H9 (cell line): ENCODE data around the gene DHX36. TPM values are rescaled to one million over a fixed set of nuclear protein-coding genes. Genes with fewer than 3 reads are reported as not detected.

Source experiments
- DNase-seq: peaks from one replicate; pipeline ENCODE4 v3.0.0-alpha.2; 2017
- H2AFZ ChIP-seq: one replicate; pipeline ENCODE4 v1.6.1; 2013; ENCODE audit warnings: mild to moderate bottlenecking, low read length, control low read depth, moderate library complexity
- H2AK5ac ChIP-seq: 2 replicates; pipeline ENCODE4 v1.6.1; 2013; ENCODE audit warnings: low read length, control low read depth, mixed read lengths; ENCODE audit not compliant: insufficient read length
- H2BK120ac ChIP-seq: one replicate; pipeline ENCODE4 v1.6.1; 2013; ENCODE audit warnings: low read depth, mild to moderate bottlenecking, low read length, control low read depth, inconsistent platforms; ENCODE audit not compliant: poor library complexity, severe bottlenecking
- H2BK12ac ChIP-seq: 2 replicates; pipeline ENCODE4 v1.6.1; 2013; ENCODE audit warnings: low read length, control low read depth, mixed read lengths, low read depth; ENCODE audit not compliant: insufficient read length
- H2BK15ac ChIP-seq: 2 replicates; pipeline ENCODE4 v1.6.1; 2013; ENCODE audit warnings: low read depth, low read length, control low read depth
- H2BK20ac ChIP-seq: one replicate; pipeline ENCODE4 v1.6.1; 2013; ENCODE audit warnings: low read depth, mild to moderate bottlenecking, low read length, control low read depth, inconsistent platforms; ENCODE audit not compliant: poor library complexity, severe bottlenecking
- H2BK5ac ChIP-seq: 2 replicates; pipeline ENCODE4 v1.6.1; 2013; ENCODE audit warnings: low read length, control low read depth, mixed read lengths; ENCODE audit not compliant: insufficient read length
- H3K14ac ChIP-seq: 2 replicates; pipeline ENCODE4 v1.6.1; 2013; ENCODE audit warnings: low read length, control low read depth; ENCODE audit not compliant: insufficient read depth
- H3K18ac ChIP-seq: 2 replicates; pipeline ENCODE4 v1.6.1; 2013; ENCODE audit warnings: low read depth, mild to moderate bottlenecking, mixed read lengths, low read length, control low read depth; ENCODE audit not compliant: insufficient read length
- H3K23ac ChIP-seq: 2 replicates; pipeline ENCODE4 v1.6.1; 2013; ENCODE audit warnings: low read length, control low read depth, mixed read lengths, low read depth; ENCODE audit not compliant: insufficient read length
- H3K23me2 ChIP-seq: 2 replicates; pipeline ENCODE4 v1.6.1; 2013; ENCODE audit warnings: low read depth, mild to moderate bottlenecking, mixed read lengths, low read length, control low read depth; ENCODE audit not compliant: insufficient read length, poor library complexity, severe bottlenecking
- H3K27ac ChIP-seq: 2 replicates; pipeline ENCODE4 v1.5.1; 2013; ENCODE audit warnings: low read length, control low read depth, mixed read lengths, low read depth; ENCODE audit not compliant: insufficient read length
- H3K27me3 ChIP-seq: 2 replicates; pipeline ENCODE4 v1.6.1; 2013; ENCODE audit warnings: low read length, control low read depth, inconsistent platforms; ENCODE audit not compliant: insufficient read depth
- H3K4ac ChIP-seq: 2 replicates; pipeline ENCODE4 v1.6.1; 2013; ENCODE audit warnings: low read depth, mild to moderate bottlenecking, control low read depth, inconsistent platforms, low read length, moderate library complexity
- H3K4me1 ChIP-seq: 2 replicates; pipeline ENCODE4 v1.6.1; 2013; ENCODE audit warnings: low read length, control low read depth, inconsistent platforms; ENCODE audit not compliant: insufficient read depth
- H3K4me2 ChIP-seq: 2 replicates; pipeline ENCODE4 v1.6.1; 2013; ENCODE audit warnings: low read length, control low read depth, mixed read lengths; ENCODE audit not compliant: insufficient read length, insufficient read depth
- H3K56ac ChIP-seq: 2 replicates; pipeline ENCODE4 v1.6.1; 2013; ENCODE audit warnings: low read depth, mild to moderate bottlenecking, mixed read lengths, low read length, control low read depth; ENCODE audit not compliant: insufficient read length
- H3K79me1 ChIP-seq: 2 replicates; pipeline ENCODE4 v1.6.1; 2013; ENCODE audit warnings: low read depth, mild to moderate bottlenecking, moderate library complexity, low read length, control low read depth, inconsistent platforms; ENCODE audit not compliant: insufficient read depth, poor library complexity, severe bottlenecking
- H3K79me2 ChIP-seq: 2 replicates; pipeline ENCODE4 v1.6.1; 2013; ENCODE audit warnings: low read length, control low read depth, inconsistent platforms; ENCODE audit not compliant: insufficient read depth
- H3K9ac ChIP-seq: 2 replicates; pipeline ENCODE4 v1.6.1; 2013; ENCODE audit warnings: low read length, control low read depth, mixed read lengths; ENCODE audit not compliant: insufficient read length; ENCODE audit errors: extremely low read depth
- H3K9me3 ChIP-seq: one replicate; pipeline ENCODE4 v1.6.1; 2013; ENCODE audit warnings: low read depth, low read length, inconsistent platforms; ENCODE audit not compliant: control insufficient read depth
- H3T11ph ChIP-seq: one replicate; pipeline ENCODE4 v1.6.1; 2013; ENCODE audit warnings: mild to moderate bottlenecking, low read length, control low read depth, inconsistent platforms
- H4K20me1 ChIP-seq: one replicate; pipeline ENCODE4 v1.6.1; 2013; ENCODE audit not compliant: control insufficient read depth, insufficient read length, insufficient read depth
- H4K5ac ChIP-seq: 2 replicates; pipeline ENCODE4 v1.6.1; 2013; ENCODE audit warnings: low read depth, mild to moderate bottlenecking, mixed read lengths, low read length, control low read depth; ENCODE audit not compliant: insufficient read length
- H4K8ac ChIP-seq: replicated peaks from 2 replicates; pipeline ENCODE4 v1.6.1; 2013; ENCODE audit warnings: low read length, control low read depth, mixed read lengths, low read depth; ENCODE audit not compliant: insufficient read length
- H4K91ac ChIP-seq: 2 replicates; pipeline ENCODE4 v1.6.1; 2013; ENCODE audit warnings: low read depth, mild to moderate bottlenecking, moderate library complexity, mixed read lengths, low read length, control low read depth; ENCODE audit not compliant: insufficient read length
- H3K27ac Mint-ChIP-seq, 3 experiments: 2 replicates in 2 of 3; 3 replicates in 1 of 3; pipeline ENCODE4 v1.8.0; 2020 to 2021; ENCODE audit warnings: mixed read lengths in 3 of 3, mild to moderate bottlenecking in 1 of 3, moderate library complexity in 1 of 3
- H3K27me3 Mint-ChIP-seq: 2 replicates; pipeline ENCODE4 v1.8.0; 2021; ENCODE audit warnings: low read depth, mild to moderate bottlenecking, moderate library complexity, mixed read lengths
- H3K36me3 Mint-ChIP-seq, 3 experiments: 2 replicates in 2 of 3; 3 replicates in 1 of 3; pipeline ENCODE4 v1.8.0; 2020 to 2021; ENCODE audit warnings: low read depth in 3 of 3, mixed read lengths in 3 of 3; ENCODE audit not compliant: insufficient read depth in 1 of 3
- H3K4me1 Mint-ChIP-seq, 2 experiments: 2 replicates each; pipeline ENCODE4 v1.8.0; 2020; ENCODE audit warnings: mixed read lengths in 2 of 2
- H3K4me3 Mint-ChIP-seq, 2 experiments: 2 replicates in 1 of 2; 3 replicates in 1 of 2; pipeline ENCODE4 v1.8.0; 2020 to 2021; ENCODE audit warnings: mild to moderate bottlenecking in 2 of 2, mixed read lengths in 2 of 2, moderate library complexity in 1 of 2
- H3K9me3 Mint-ChIP-seq, 2 experiments: 2 replicates in 1 of 2; 3 replicates in 1 of 2; pipeline ENCODE4 v1.8.0; 2020; ENCODE audit warnings: mild to moderate bottlenecking in 2 of 2, mixed read lengths in 2 of 2, moderate library complexity in 1 of 2
- total RNA-seq: library from RNA; stranded (reverse); gene quantifications from 2 replicates; pipeline ENCODE4 v1.2.1, GENCODE V29; 2021
- TF ChIP-seq, protein P1 (sequence below): fragments of 200-600 bp; sonication (generic); conservative IDR thresholded peaks from 3 replicates; pipeline ENCODE4 v1.8.0; 2021; ENCODE audit warnings: antibody characterized with exemption, mild to moderate bottlenecking

The DHX36 gene
- total RNA-seq, 1 experiment from 2014 or later: 103 TPM

DNA sequence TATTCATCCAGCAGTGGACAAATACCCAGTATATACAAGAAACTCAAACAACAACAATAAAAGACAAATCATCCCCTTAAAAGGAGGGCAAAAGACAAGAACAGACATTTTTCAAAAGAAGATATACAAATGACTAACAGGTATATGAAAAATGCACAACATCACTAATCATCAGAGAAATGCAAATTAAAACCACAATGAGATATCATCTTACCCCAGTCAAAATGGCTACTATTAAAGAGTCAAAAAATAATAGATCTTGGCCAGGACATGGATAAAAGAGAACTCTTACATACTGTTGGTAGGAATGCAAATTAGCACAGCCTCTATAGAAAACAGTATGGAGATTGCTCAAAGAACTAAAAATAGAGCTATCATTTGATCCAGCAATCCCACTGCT is 16.9 kb downstream of the DHX36 start:
- H3K18ac ChIP-seq: no peak overlapping the region
- H2BK20ac ChIP-seq: no peak overlapping the region
- Mint-ChIP-seq H3K4me3 (no peak overlapping the region), H3K4me1 (no peaks in the 10 kb centered on the region), H3K9me3 (no peaks in the 10 kb centered on the region), H3K36me3 (peaks cover 25 to 73% (median 71%) of the 10 kb centered on the region in 3 experiments; a peak in 6 of 7 replicates), H3K27me3 (no peaks in the 10 kb centered on the region), H3K27ac (0 out of 7 replicates have a peak overlapping the region, but pooled peaks of 1 of the 3 experiments have one; percentile 19)
- H3T11ph ChIP-seq: no peak overlapping the region
- no peak overlapping the region for H3K56ac ChIP-seq
- H4K8ac ChIP-seq: no peak overlapping the region
- no peak overlapping the region for H4K5ac ChIP-seq
- H3K4ac ChIP-seq: no peak overlapping the region
- no peaks in the 10 kb centered on the region for H3K23me2 ChIP-seq
- H4K91ac ChIP-seq: no peak overlapping the region
- H3K9ac ChIP-seq: no peak overlapping the region
- H3K4me1 ChIP-seq: no peaks in the 10 kb centered on the region
- H3K4me2 ChIP-seq: no peak overlapping the region
- no peaks in the 10 kb centered on the region; the same call in 1 of the 2 replicates for H3K79me2 ChIP-seq
- no peaks in the 10 kb centered on the region for H3K27me3 ChIP-seq
- DNase-seq: no peak
- H2AFZ ChIP-seq: no peak overlapping the region
- no peak overlapping the region for H2BK5ac ChIP-seq
- H2BK120ac ChIP-seq: no peak overlapping the region
- H4K20me1 ChIP-seq: no peaks in the 10 kb centered on the region
- TF ChIP-seq, protein P1, sequence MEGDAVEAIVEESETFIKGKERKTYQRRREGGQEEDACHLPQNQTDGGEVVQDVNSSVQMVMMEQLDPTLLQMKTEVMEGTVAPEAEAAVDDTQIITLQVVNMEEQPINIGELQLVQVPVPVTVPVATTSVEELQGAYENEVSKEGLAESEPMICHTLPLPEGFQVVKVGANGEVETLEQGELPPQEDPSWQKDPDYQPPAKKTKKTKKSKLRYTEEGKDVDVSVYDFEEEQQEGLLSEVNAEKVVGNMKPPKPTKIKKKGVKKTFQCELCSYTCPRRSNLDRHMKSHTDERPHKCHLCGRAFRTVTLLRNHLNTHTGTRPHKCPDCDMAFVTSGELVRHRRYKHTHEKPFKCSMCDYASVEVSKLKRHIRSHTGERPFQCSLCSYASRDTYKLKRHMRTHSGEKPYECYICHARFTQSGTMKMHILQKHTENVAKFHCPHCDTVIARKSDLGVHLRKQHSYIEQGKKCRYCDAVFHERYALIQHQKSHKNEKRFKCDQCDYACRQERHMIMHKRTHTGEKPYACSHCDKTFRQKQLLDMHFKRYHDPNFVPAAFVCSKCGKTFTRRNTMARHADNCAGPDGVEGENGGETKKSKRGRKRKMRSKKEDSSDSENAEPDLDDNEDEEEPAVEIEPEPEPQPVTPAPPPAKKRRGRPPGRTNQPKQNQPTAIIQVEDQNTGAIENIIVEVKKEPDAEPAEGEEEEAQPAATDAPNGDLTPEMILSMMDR: no peak
- H2BK15ac ChIP-seq: no peak overlapping the region
- no peaks in the 10 kb centered on the region for H3K79me1 ChIP-seq
- H2AK5ac ChIP-seq: no peak overlapping the region
- H3K23ac ChIP-seq: no peak overlapping the region
- H3K14ac ChIP-seq: no peak overlapping the region
- no peaks in the 10 kb centered on the region for H3K9me3 ChIP-seq
- no peak overlapping the region for H3K27ac ChIP-seq
- no peak overlapping the region for H2BK12ac ChIP-seq
